KMS-11 (cell line): ENCODE results near the gene ST8SIA2.
"Not testable (repeated sequence)": the region's sequence is repeated elsewhere in the genome, so short reads cannot be mapped to it uniquely, and the experiment has no call there.

ENCODE experiments used
- H2AFZ ChIP-seq: fragments of 200-600 bp; sonication (generic); 2 replicates; pipeline ENCODE4 v1.6.1; 2016; ENCODE audit warnings: antibody characterized with exemption, mixed run types, low read depth
- H3K27ac ChIP-seq: fragments of 200-600 bp; sonication (generic); 2 replicates; pipeline ENCODE4 v1.6.1; 2016; ENCODE audit warnings: mild to moderate bottlenecking, mixed run types
- H3K27me3 ChIP-seq: fragments of 200-600 bp; sonication (generic); 2 replicates; pipeline ENCODE4 v1.6.1; 2017; ENCODE audit warnings: mild to moderate bottlenecking, low read depth, mixed run types, moderate library complexity; ENCODE audit not compliant: insufficient read depth
- H3K36me3 ChIP-seq: fragments of 200-600 bp; sonication (generic); 2 replicates; pipeline ENCODE4 v1.6.1; 2017; ENCODE audit warnings: mild to moderate bottlenecking, mixed run types; ENCODE audit not compliant: insufficient read depth
- H3K4me1 ChIP-seq: fragments of 200-600 bp; sonication (generic); 2 replicates; pipeline ENCODE4 v1.6.1; 2016; ENCODE audit warnings: mild to moderate bottlenecking, low read depth, mixed run types; ENCODE audit not compliant: poor library complexity, severe bottlenecking
- H3K4me2 ChIP-seq: fragments of 200-600 bp; sonication (generic); 2 replicates; pipeline ENCODE4 v1.7.0; 2016; ENCODE audit warnings: mild to moderate bottlenecking, mixed run types
- H3K4me3 ChIP-seq: fragments of 200-600 bp; sonication (generic); IDR thresholded peaks from 2 replicates; pipeline ENCODE4 v1.6.1; 2017; ENCODE audit warnings: low read depth, low read length, mixed read lengths; ENCODE audit not compliant: insufficient read depth
- H3K79me2 ChIP-seq: fragments of 200-600 bp; sonication (generic); 2 replicates; pipeline ENCODE4 v1.6.1; 2016; ENCODE audit warnings: low read depth, mixed run types; ENCODE audit not compliant: insufficient read depth
- H3K9ac ChIP-seq: fragments of 200-600 bp; sonication (generic); 2 replicates; pipeline ENCODE4 v1.6.1; 2016; ENCODE audit warnings: mild to moderate bottlenecking, mixed run types
- H4K20me1 ChIP-seq: fragments of 200-600 bp; sonication (generic); 2 replicates; pipeline ENCODE4 v1.6.1; 2016; ENCODE audit warnings: mild to moderate bottlenecking, mixed run types; ENCODE audit not compliant: insufficient read depth
- TF ChIP-seq, protein P1 (sequence below): fragments of 200-600 bp; sonication (generic); conservative IDR thresholded peaks from 2 replicates; pipeline ENCODE4 v1.6.1; 2017; ENCODE audit warnings: low read depth, mild to moderate bottlenecking, antibody characterized with exemption, low read length, moderate library complexity, mixed read lengths

The ST8SIA2 gene

GRCh38 chr15:92473756-92474155, 80.1 kb downstream of the ST8SIA2 start:
- Histone ChIP-seq H3K27me3 (no peaks in the 10 kb centered on the region), H3K4me2 (no peak overlapping the region), H3K4me1 (no peaks in the 10 kb centered on the region), H3K9ac (no peak overlapping the region), H3K36me3 (no peaks in the 10 kb centered on the region), H3K79me2 (no peaks in the 10 kb centered on the region), H2AFZ (no peak overlapping the region), H3K27ac (no peak overlapping the region), H4K20me1 (no peaks in the 10 kb centered on the region), H3K4me3 (no peak overlapping the region)
- TF ChIP-seq, protein P1, sequence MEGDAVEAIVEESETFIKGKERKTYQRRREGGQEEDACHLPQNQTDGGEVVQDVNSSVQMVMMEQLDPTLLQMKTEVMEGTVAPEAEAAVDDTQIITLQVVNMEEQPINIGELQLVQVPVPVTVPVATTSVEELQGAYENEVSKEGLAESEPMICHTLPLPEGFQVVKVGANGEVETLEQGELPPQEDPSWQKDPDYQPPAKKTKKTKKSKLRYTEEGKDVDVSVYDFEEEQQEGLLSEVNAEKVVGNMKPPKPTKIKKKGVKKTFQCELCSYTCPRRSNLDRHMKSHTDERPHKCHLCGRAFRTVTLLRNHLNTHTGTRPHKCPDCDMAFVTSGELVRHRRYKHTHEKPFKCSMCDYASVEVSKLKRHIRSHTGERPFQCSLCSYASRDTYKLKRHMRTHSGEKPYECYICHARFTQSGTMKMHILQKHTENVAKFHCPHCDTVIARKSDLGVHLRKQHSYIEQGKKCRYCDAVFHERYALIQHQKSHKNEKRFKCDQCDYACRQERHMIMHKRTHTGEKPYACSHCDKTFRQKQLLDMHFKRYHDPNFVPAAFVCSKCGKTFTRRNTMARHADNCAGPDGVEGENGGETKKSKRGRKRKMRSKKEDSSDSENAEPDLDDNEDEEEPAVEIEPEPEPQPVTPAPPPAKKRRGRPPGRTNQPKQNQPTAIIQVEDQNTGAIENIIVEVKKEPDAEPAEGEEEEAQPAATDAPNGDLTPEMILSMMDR: no peak

DNA sequence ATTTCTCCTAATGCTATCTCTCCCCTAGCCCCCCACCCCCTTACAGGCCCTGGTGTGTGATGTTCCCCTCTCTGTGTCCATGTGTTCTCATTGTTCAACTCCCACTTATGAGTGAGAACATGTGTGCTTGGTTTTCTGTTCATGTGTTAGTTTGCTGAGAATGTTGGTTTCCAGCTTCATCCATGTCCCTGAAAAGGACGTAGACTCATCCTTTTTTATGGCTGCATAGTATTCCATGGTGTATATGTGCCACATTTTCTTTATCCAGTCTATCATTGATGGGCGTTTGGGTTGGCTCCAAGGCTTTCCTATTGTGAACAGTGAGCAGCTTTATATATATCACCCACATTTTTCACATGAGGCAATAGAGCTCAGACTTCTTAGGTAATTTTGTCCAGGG, 86.0 kb downstream of the ST8SIA2 start:
- H3K4me2 ChIP-seq, H3K27ac ChIP-seq, H3K4me1 ChIP-seq, H3K27me3 ChIP-seq, H3K36me3 ChIP-seq, H3K79me2 ChIP-seq, H2AFZ ChIP-seq, H3K4me3 ChIP-seq, H3K9ac ChIP-seq, H4K20me1 ChIP-seq: not testable (repeated sequence)

DNA sequence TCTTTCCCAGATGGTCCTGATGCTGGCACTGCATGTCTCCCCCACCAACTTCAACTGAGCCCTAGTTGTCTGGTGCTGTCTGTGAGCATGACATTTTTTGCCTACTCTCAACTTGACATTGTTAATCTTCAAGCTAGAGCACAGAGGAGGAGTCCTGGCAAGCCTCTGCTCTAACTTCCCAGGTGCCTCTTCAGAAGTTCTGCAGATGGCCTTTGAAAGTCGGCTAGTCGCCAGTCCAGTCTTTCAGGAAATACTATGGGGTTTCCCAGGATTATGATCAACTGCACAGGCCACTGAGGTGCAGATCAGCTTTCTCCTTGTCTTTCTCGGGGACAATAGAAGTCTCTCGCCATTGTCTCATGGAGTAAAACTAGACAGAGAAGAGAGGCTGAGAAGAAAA, 86.7 kb downstream of the ST8SIA2 start:
- Histone ChIP-seq H3K79me2 (no peaks in the 10 kb centered on the region), H3K4me2 (no peak overlapping the region), H4K20me1 (no peaks in the 10 kb centered on the region), H3K4me3 (no peak overlapping the region), H3K4me1 (no peaks in the 10 kb centered on the region), H3K27me3 (no peaks in the 10 kb centered on the region), H3K36me3 (no peaks in the 10 kb centered on the region), H2AFZ (no peak overlapping the region), H3K27ac (no peak overlapping the region), H3K9ac (no peak overlapping the region)
- TF ChIP-seq, protein P1: no peak

DNA sequence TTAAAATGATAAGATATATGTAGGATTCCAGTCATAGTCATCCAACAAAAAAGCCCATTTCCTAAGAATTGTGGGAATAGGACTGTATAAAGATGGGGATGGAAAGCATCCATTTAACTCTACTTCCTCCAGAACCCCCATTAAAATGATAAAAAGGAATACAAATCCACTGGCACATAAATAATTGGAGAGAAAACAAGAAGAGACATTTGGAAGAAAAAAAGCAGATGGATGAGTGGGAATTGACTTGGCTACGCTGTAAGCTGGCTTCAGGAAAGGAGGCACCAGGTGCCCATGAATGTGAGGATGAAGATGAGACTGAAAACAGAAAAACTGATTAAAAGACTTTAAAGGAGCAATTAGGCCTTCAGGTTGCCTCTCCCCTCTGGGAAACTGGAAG, 91.8 kb downstream of the ST8SIA2 start:
- H4K20me1 ChIP-seq: no peaks in the 10 kb centered on the region
- no peaks in the 10 kb centered on the region for H3K36me3 ChIP-seq
- no peaks in the 10 kb centered on the region for H3K79me2 ChIP-seq
- H3K4me1 ChIP-seq: no peaks in the 10 kb centered on the region
- no peak overlapping the region for H3K27ac ChIP-seq
- H3K27me3 ChIP-seq: no peaks in the 10 kb centered on the region
- H3K4me3 ChIP-seq: no peak overlapping the region
- no peak overlapping the region for H3K4me2 ChIP-seq
- no peak overlapping the region for H2AFZ ChIP-seq
- H3K9ac ChIP-seq: no peak overlapping the region
- TF ChIP-seq, protein P1: no peak

DNA sequence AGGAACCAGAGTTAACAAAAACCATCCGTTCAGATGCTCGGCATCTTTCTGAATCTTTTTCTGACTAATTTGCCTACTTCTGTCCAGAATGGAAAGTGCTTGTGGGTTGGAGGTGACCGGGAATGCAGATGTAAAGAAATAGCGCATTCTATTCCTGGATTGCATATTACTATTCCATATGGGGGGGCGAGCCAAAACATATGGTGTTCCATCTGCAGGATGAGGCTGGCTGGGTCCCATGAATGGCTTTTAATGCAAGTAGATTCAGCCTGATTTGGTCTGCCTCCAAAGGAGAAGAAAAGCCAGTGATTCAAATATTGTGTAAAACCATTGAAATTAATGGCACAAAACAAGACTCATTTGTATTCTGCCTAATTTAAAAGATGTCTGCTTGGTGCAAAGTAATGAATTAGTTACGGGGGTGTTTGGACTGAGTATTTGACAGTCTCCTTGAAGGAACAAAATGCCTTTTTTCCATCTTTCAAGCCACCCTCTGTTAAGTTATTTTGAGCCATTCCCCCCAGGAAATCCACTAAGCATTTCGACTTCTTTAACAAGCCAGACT, 99.0 kb downstream of the ST8SIA2 start:
- H3K79me2 ChIP-seq: no peaks in the 10 kb centered on the region
- no peaks in the 10 kb centered on the region for H3K27me3 ChIP-seq
- H3K9ac ChIP-seq: no peak overlapping the region
- TF ChIP-seq, protein P1: no peak
- no peaks in the 10 kb centered on the region for H4K20me1 ChIP-seq
- H3K4me3 ChIP-seq: no peak overlapping the region
- H3K27ac ChIP-seq: no peak overlapping the region
- H3K4me1 ChIP-seq: no peaks in the 10 kb centered on the region
- no peaks in the 10 kb centered on the region for H3K36me3 ChIP-seq
- H2AFZ ChIP-seq: no peak overlapping the region
- no peak overlapping the region for H3K4me2 ChIP-seq
